Smooth muscle cell (in vitro differentiated cells): ENCODE results near the gene LRP1B. TPM values are rescaled to one million over a fixed set of nuclear protein-coding genes. Genes with fewer than 3 reads are reported as not detected.

Source experiments
- DNase-seq: peaks from one replicate; lab custom pipeline; 2025; ENCODE audit not compliant: unreplicated experiment; lab: John Stamatoyannopoulos, UW
- H2AFZ ChIP-seq: fragments of 200-600 bp; sonication (generic); 2 replicates; pipeline ENCODE4 v1.6.0; 2016; ENCODE audit warnings: antibody characterized with exemption, low read depth, mild to moderate bottlenecking
- H3F3A ChIP-seq: fragments of 200-600 bp; sonication (generic); 2 replicates; pipeline ENCODE4 v1.6.0; 2017; ENCODE audit warnings: antibody characterized with exemption, low read depth
- H3K27ac ChIP-seq: fragments of 200-600 bp; sonication (generic); 2 replicates; pipeline ENCODE4 v1.5.1; 2016; ENCODE audit warnings: low read depth, mild to moderate bottlenecking
- H3K27me3 ChIP-seq: fragments of 200-600 bp; sonication (generic); 2 replicates; pipeline ENCODE4 v1.6.1; 2016; ENCODE audit warnings: low read depth, mild to moderate bottlenecking
- H3K36me3 ChIP-seq: fragments of 200-600 bp; sonication (generic); 2 replicates; pipeline ENCODE4 v1.5.1; 2016; ENCODE audit warnings: low read depth
- H3K4me1 ChIP-seq: fragments of 200-600 bp; sonication (generic); 2 replicates; pipeline ENCODE4 v1.5.1; 2016; ENCODE audit warnings: low read depth
- H3K4me2 ChIP-seq: fragments of 200-600 bp; sonication (generic); 2 replicates; pipeline ENCODE4 v1.6.0; 2016; ENCODE audit warnings: mild to moderate bottlenecking
- H3K4me3 ChIP-seq: fragments of 200-600 bp; sonication (generic); 2 replicates; pipeline ENCODE4 v1.5.1; 2016; ENCODE audit warnings: mild to moderate bottlenecking
- H3K79me2 ChIP-seq: fragments of 200-600 bp; sonication (generic); 2 replicates; pipeline ENCODE4 v1.6.0; 2016; ENCODE audit warnings: low read depth, mild to moderate bottlenecking
- H3K9ac ChIP-seq: fragments of 200-600 bp; sonication (generic); 2 replicates; pipeline ENCODE4 v1.6.0; 2016; ENCODE audit warnings: low read depth
- H3K9me3 ChIP-seq: fragments of 200-600 bp; sonication (generic); replicated peaks from 2 replicates; pipeline ENCODE4 v1.5.1; 2016; ENCODE audit warnings: low read depth
- H4K20me1 ChIP-seq: fragments of 200-600 bp; sonication (generic); 2 replicates; pipeline ENCODE4 v1.6.0; 2016; ENCODE audit warnings: low read depth
- WGBS: methylation state at CpG from one replicate; pipeline ENCODE4 v1.1.7; 2016; ENCODE audit warnings: low lambda C conversion rate; 5-methylcytosine and 5-hydroxymethylcytosine counted together
- polyA plus RNA-seq: library from polyadenylated mRNA; unstranded; fragments of >200 nt; fragmentation: Nextera tagmentation; extraction: Ambion mirVana; gene quantifications from 2 replicates; pipeline ENCODE4 v1.2.1, GENCODE V29; 2016
- total RNA-seq: library from RNA; depleted of rRNA; stranded (reverse); fragments of >200 nt; gene quantifications from 2 replicates; pipeline ENCODE4 v1.2.3, GENCODE V29; 2014
- TF ChIP-seq, protein P1 (sequence below): fragments of 200-600 bp; sonication (generic); IDR thresholded peaks from 2 replicates; pipeline ENCODE4 v1.5.1; 2017; ENCODE audit warnings: borderline replicate concordance, mild to moderate bottlenecking, antibody characterized with exemption; ENCODE audit not compliant: insufficient read depth, poor library complexity, severe bottlenecking

The LRP1B gene
- total and polyA plus RNA-seq, 2 experiments from 2014 or later = 0.08 to 2.9 TPM

DNA sequence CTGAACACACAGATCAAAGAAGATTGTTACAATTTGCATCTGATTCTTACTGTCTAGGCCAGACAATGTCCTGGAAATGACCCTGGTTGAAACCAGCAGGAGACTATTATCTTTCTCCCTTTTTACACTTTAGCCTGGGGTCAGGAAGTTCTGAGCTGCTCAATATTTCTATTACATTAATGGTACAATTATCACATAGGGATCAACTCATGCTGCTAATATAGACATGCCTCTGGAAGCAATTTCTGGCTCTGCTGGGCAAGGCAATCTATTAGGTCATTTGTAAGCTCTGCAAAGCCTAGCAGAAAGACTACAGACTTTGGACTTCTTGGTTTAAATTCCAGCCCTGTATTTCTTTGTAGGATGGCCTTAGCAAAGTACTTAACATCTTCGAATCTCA lies 205.3 kb downstream of the LRP1B start:
- Histone ChIP-seq H3K4me2 (no peak overlapping the region), H3K79me2 (no peaks in the 10 kb centered on the region), H3K9ac (no peak overlapping the region), H3K4me1 (no peaks in the 10 kb centered on the region), H3K4me3 (no peak overlapping the region), H2AFZ (no peak overlapping the region), H3K27me3 (no peaks in the 10 kb centered on the region), H3K27ac (no peak overlapping the region), H3F3A (no peaks in the 10 kb centered on the region), H3K36me3 (no peaks in the 10 kb centered on the region), H3K9me3 (no peaks in the 10 kb centered on the region), H4K20me1 (no peaks in the 10 kb centered on the region)
- no peak for DNase-seq
- TF ChIP-seq, protein P1, sequence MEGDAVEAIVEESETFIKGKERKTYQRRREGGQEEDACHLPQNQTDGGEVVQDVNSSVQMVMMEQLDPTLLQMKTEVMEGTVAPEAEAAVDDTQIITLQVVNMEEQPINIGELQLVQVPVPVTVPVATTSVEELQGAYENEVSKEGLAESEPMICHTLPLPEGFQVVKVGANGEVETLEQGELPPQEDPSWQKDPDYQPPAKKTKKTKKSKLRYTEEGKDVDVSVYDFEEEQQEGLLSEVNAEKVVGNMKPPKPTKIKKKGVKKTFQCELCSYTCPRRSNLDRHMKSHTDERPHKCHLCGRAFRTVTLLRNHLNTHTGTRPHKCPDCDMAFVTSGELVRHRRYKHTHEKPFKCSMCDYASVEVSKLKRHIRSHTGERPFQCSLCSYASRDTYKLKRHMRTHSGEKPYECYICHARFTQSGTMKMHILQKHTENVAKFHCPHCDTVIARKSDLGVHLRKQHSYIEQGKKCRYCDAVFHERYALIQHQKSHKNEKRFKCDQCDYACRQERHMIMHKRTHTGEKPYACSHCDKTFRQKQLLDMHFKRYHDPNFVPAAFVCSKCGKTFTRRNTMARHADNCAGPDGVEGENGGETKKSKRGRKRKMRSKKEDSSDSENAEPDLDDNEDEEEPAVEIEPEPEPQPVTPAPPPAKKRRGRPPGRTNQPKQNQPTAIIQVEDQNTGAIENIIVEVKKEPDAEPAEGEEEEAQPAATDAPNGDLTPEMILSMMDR = no peak
- 79% methylated on average over 1 of the region's 1 CpG for WGBS

DNA sequence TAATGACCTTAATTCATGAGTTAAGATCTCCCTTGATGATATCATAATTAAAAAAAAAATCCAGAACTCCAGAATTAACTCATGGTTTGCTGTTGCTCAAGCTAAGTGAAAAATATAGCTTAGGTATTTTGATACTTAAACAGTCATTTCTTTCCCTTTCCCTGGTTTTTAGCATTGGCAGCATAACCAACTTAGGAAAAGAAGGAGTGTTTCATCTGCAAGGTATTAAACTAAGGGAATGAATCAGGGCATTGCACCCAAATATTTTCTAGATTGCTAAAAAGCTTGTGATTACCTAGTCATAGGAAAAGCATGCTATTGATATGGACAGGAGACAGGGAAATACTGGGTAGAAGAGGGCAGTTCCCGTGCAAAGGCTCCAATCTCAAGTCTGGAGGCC lies 207.2 kb downstream of the LRP1B start:
- no peaks in the 10 kb centered on the region for H3F3A ChIP-seq
- no peaks in the 10 kb centered on the region for H3K79me2 ChIP-seq
- no peaks in the 10 kb centered on the region for H4K20me1 ChIP-seq
- H2AFZ ChIP-seq = no peak overlapping the region
- H3K4me2 ChIP-seq = no peak overlapping the region
- H3K27me3 ChIP-seq = no peaks in the 10 kb centered on the region
- no peak for DNase-seq
- H3K36me3 ChIP-seq = no peaks in the 10 kb centered on the region
- no peaks in the 10 kb centered on the region for H3K9me3 ChIP-seq
- WGBS = 65% methylated on average over 1 of the region's 1 CpG
- no peaks in the 10 kb centered on the region for H3K4me1 ChIP-seq
- no peak overlapping the region for H3K27ac ChIP-seq
- no peak overlapping the region for H3K9ac ChIP-seq
- H3K4me3 ChIP-seq = no peak overlapping the region
- TF ChIP-seq, protein P1 = no peak

DNA sequence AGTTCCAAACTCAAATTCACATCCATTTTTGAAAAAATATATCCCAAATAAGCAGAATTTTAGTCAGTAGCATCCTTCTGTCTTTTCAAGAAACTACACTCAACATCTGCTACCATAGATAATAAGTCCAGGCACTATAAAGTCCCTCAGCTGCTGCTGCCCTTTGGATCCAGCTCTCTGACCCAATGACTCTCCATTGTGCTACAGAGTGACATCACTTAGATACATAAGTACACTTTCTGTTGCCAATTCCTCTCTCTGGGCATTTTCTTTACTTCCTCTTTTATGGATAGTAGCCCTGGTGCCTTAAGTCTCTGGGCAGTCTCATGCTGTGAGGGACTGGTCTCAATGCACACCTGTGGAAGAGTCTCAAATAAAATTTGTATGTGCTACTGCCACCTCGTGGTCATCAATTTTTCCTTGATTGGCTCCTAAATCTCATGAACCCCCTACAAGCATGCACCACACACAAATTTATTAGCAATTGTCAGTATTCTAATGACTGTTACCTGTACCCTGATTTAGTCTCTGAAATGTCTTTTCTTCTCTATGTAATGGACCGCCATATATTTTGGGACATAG lies 219.2 kb downstream of the LRP1B start:
- H3K36me3 ChIP-seq = no peaks in the 10 kb centered on the region

More for the DNA sequence above, 219.2 kb downstream of the LRP1B start:
- H3K9ac ChIP-seq = no peak overlapping the region
- no peaks in the 10 kb centered on the region for H3F3A ChIP-seq
- H3K4me2 ChIP-seq = no peak overlapping the region
- 43% methylated on average over 2 of the region's 2 CpGs for WGBS
- no peak overlapping the region for H2AFZ ChIP-seq
- no peaks in the 10 kb centered on the region for H3K4me1 ChIP-seq
- H3K79me2 ChIP-seq = no peaks in the 10 kb centered on the region
- H3K27me3 ChIP-seq = no peaks in the 10 kb centered on the region
- H3K27ac ChIP-seq = no peak overlapping the region
- no peak overlapping the region for H3K4me3 ChIP-seq
- TF ChIP-seq, protein P1 = peak; percentile 44
- no peak for DNase-seq
- H4K20me1 ChIP-seq = no peaks in the 10 kb centered on the region
- peaks cover 6% of the 10 kb centered on the region for H3K9me3 ChIP-seq
